Transverse colon (tissue), 4 donors: ENCODE measurements around the gene NUDT21.

ENCODE experiments used
- CTCF ChIP-seq, 5 experiments: fragments of 200-600 bp in 3 of 5; fragments of 450-650 bp in 2 of 5; sonication (generic) in 3 of 5; IDR thresholded peaks; 1 replicate in 2 of 5; 2 replicates in 3 of 5; pipeline ENCODE4 v1.5.1; 2016 to 2017; ENCODE audit warnings: antibody characterized with exemption in 5 of 5, inconsistent platforms in 3 of 5, mild to moderate bottlenecking in 2 of 5, moderate library complexity in 1 of 5
- EP300 ChIP-seq: sonication (generic); formaldehyde crosslinking; IDR thresholded peaks from one replicate; pipeline ENCODE4 v1.6.1; 2017; ENCODE audit warnings: antibody characterized with exemption, low read depth
- POLR2A ChIP-seq: fragments of 450-650 bp; IDR thresholded peaks from one replicate; pipeline ENCODE4 v1.6.1; 2016; ENCODE audit warnings: antibody characterized with exemption, mild to moderate bottlenecking, moderate library complexity
- POLR2AphosphoS5 ChIP-seq, 3 donors: sonication (generic); formaldehyde crosslinking; IDR thresholded peaks; one replicate each; pipeline ENCODE4 v1.6.1; 2016; ENCODE audit warnings: antibody characterized with exemption in 3 of 3

GRCh38 chr16:56482683-56483236 lies 31.6 kb upstream of the NUDT21 start:
- no peak for TF ChIP-seq CTCF (IDR thresholded peaks at IDR 0.05)
- TF ChIP-seq POLR2A, result no peak
- TF ChIP-seq EP300, result no peak
- TF ChIP-seq POLR2AphosphoS5 (IDR thresholded peaks at IDR 0.05), result no peak
